Ovary (tissue), 3 donors: ENCODE results near the gene THTPA.

ENCODE experiments used
- EP300 ChIP-seq: sonication (generic); formaldehyde crosslinking; IDR thresholded peaks from one replicate; pipeline ENCODE4 v1.6.1; 2017; ENCODE audit warnings: antibody characterized with exemption
- POLR2A ChIP-seq: fragments of 450-650 bp; IDR thresholded peaks from one replicate; pipeline ENCODE4 v1.6.1; 2017; ENCODE audit warnings: antibody characterized with exemption, mild to moderate bottlenecking, moderate library complexity
- TF ChIP-seq, protein P1 (sequence below), 3 donors: fragments of 450-650 bp in 2 of 3; fragments of 200-600 bp in 1 of 3; IDR thresholded peaks; one replicate each; pipeline versions ENCODE4 v1.5.1 to v1.8.0; 2016 to 2022; ENCODE audit warnings: antibody characterized with exemption in 3 of 3, mild to moderate bottlenecking in 1 of 3
- donor health status: DM: no; HTN: no; CAD: no.

DNA sequence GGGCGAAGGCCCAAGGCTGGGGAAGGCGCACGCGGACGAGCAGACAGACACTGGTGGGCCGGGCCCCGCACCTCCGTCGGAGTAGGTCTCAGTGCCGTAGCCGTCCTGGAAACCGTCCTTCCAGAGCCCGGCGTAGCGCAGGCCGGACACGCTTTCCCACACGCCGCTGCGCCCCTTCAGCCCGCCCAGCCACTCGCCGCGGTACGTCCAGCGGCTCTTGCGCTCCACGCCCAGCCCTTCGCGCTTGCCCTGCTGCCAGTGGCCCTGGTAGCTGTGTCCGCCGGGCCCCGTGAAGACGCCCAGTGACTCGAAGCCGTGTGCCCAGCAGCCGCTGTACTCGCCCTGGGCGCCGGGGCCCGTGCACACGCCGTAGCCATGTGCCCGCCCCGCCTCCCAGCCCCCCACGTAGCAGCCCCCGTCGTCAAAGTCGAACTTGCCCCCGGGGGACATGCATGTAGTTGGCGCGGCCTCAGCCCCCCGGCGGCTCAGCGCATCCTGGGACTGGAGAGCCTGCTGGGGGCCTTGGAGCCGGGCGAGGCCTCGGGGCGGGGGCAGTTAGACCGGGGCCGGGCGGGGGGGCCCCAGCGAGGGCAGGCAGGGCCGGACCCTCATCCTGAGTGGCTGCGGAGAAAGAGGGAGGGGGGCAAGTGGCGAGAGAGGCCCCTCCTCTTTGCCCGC is 21.1 kb downstream of the THTPA start:
- TF ChIP-seq, protein P1, sequence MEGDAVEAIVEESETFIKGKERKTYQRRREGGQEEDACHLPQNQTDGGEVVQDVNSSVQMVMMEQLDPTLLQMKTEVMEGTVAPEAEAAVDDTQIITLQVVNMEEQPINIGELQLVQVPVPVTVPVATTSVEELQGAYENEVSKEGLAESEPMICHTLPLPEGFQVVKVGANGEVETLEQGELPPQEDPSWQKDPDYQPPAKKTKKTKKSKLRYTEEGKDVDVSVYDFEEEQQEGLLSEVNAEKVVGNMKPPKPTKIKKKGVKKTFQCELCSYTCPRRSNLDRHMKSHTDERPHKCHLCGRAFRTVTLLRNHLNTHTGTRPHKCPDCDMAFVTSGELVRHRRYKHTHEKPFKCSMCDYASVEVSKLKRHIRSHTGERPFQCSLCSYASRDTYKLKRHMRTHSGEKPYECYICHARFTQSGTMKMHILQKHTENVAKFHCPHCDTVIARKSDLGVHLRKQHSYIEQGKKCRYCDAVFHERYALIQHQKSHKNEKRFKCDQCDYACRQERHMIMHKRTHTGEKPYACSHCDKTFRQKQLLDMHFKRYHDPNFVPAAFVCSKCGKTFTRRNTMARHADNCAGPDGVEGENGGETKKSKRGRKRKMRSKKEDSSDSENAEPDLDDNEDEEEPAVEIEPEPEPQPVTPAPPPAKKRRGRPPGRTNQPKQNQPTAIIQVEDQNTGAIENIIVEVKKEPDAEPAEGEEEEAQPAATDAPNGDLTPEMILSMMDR (IDR thresholded peaks at IDR 0.05): no peak
- TF ChIP-seq POLR2A (no peak), EP300 (no peak)
